SKM-1 (cell line): ENCODE measurements around the gene RBFOX1.

Experiments used
- DNase-seq: peaks from one replicate; lab custom pipeline; 2025; ENCODE audit not compliant: unreplicated experiment; lab: John Stamatoyannopoulos, UW

RBFOX1 gene

DNA sequence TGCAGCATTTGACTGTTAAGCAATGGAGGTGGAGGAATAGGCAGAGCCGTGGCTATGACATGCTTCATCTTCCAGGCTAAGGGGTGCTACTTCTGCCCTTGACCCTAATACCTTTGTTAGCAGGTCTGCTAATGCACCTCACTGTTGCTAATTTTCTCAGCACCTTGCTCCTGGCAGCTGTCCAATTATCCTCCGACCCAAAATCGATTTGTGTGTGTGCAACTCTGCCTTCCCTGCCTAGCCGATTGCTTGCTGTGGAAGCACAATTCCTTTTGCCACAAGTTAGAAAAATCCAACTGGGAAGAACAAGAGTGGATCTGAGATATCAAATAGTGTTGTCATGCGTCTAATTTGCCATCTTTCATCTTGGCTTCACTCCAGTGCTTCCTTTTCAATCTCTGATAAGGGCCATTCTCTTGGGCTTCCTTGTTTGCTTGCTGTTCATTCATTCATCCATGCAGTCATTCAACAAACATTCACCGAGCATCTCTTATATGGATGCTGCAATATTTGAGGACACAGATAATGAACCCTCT is 422.8 kb downstream of the RBFOX1 start:
- DNase-seq, result no peak
